Measurements from ENCODE around the gene FRYL.

Gene FRYL

DNA sequence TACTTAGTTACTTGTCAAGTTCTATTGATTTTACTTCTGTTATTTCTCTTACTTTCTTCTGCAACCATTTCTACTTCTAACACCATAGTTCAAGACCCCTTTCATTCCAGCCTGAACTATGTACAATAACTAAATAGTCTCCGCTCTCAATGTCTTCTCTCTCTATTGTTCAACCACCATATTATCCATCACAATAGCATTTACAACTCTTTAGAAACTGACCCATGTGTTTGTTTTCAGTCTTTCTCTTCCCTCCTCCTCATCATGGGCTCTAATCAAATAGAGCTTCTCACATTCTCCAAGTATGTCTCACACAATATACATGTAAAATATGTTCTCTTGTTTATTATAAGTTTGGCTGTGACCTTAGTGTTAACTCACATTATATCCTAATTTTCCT, 146.4 kb downstream of the FRYL start:
- in situ Hi-C loops (cut with MboI; ENCODE audit: low sequenced_read_pairs), result no loop called here

DNA sequence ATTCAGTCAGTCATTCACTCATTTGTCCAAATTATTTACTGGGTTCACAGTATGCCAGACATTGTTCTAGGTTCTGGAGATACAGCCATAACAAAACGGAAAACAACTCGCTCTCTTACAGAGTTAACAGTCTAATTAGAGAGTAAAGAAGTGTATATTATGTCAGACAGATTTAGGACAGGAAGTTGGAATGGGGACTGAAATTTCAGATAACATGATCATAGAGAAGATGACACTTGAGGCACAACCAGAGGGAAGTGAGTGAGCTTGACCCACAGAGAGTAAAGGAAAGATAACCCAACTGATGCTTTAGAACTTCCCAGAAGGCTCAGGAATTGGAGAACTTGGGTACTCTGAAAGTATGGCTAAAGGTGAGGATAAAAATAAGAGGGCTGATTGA, 150.6 kb downstream of the FRYL start:
- in situ Hi-C loops (cut with MboI; ENCODE audit: low sequenced_read_pairs), result no loop called here

DNA sequence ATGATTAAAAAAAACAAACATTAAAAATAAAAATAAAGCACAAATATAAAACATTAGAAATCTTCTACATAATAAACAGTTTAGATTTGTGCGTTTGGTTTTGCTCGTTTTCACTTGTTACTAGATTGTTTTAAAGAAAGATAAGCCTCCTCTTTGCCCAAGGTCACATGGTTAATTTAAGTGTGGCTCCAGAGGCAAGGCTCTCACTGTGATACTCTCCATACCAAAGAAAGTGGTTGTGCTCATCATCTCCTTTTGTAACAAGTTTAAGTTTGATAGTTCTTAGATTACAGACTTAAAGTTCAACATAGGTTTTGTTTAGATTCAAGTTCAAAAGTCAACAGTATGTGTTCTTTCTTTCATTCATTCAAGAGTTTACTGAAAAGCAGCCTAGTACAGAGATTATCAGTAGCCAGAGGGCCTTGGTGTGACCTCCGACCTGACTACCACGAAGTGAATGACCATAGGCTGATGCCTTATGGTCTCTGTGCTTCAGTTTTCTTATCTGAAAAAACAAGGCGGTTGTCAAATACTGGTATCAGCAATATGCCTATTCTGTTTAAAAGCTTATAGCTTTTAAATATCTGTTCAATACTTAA, 156.8 kb downstream of the FRYL start:
- in situ Hi-C loops (cut with MboI; ENCODE audit: low sequenced_read_pairs), result no loop called here

- in situ Hi-C loops (cut with MboI; ENCODE audit: low sequenced_read_pairs), result no loop called here
Observed at GRCh38 chr4:48620831-48621230, 159.2 kb downstream of the FRYL start.

- in situ Hi-C loops (cut with MboI; ENCODE audit: low sequenced_read_pairs), result no loop called here
Observed at GRCh38 chr4:48620093-48620492, 160.0 kb downstream of the FRYL start.

- in situ Hi-C loops (cut with MboI; ENCODE audit: low sequenced_read_pairs), result no loop called here
Observed at GRCh38 chr4:48604527-48604926, 175.6 kb downstream of the FRYL start.

GRCh38 chr4:48604041-48604440, 176.0 kb downstream of the FRYL start:
- in situ Hi-C loops (cut with MboI; ENCODE audit: low sequenced_read_pairs), result no loop called here

DNA sequence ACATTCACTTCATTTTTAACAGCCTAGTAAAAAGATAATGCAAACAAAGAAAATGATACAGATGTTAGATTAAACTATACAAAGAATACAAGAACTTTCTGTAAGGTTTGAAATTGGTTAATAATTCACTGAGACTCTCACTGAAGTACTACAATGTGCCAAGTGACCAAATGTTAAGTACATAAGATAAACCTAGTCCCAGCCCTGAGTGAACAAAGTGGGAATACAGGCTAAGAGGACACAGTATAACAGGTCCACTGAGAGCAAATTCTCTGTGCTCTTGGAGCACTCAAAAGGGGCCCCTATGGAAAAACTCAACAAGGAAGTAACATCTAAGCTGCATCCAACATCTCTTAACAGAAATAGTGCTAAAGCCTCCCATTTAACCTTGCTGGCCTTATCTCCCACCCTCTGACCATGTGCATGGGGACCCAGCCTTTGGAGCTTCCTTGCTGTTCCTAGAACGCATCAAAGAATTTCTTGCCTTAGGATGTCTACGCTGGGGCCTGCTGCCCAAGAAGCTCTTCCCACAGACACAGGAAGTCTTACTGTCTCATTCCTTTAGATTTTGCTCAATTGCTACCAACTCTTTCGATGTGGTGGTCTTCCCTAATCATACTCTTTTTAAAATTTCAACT, 176.6 kb downstream of the FRYL start:
- in situ Hi-C loops (cut with MboI; ENCODE audit: low sequenced_read_pairs), result no loop called here

DNA sequence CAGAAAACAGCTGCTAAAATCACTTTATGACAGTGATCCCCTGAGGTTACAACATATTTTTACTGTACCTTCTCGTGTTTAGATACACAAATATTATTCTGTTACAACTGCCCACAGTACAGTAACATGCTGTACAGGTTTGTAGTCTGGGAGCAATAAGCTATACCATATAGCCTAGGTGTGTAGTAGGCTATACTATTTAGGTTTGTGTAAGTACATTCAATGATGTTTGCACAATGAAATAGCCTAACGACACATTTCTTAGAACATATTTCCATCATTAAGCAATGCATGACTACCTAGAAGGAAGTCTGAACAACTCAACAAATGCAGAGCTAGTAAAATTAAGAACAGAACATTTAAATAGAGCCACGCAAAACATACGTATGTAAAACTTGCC, 177.3 kb downstream of the FRYL start:
- in situ Hi-C loops (cut with MboI; ENCODE audit: low sequenced_read_pairs), result no loop called here

DNA sequence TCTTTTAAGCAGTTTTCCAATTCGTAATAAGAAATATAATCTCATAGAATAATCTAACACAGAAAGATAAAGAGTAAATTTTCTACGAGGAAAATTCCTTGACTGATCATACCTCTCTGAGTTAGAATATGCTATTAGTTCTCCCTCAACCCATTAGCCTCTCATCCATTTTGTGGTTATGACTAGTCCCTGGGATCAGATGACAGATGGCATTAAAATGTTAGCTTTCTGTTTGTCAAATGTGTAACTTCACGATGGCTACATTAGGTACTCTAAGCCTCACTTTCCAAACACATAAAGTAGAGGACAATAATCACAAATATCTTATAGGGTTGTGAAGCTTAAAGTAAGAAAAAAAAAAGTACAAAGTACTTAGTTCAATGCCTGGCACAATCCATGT, 177.9 kb downstream of the FRYL start:
- in situ Hi-C loops (cut with MboI; ENCODE audit: low sequenced_read_pairs), result no loop called here

GRCh38 chr4:48596336-48596735, 183.7 kb downstream of the FRYL start:
- in situ Hi-C loops (cut with MboI; ENCODE audit: low sequenced_read_pairs), result no loop called here

DNA sequence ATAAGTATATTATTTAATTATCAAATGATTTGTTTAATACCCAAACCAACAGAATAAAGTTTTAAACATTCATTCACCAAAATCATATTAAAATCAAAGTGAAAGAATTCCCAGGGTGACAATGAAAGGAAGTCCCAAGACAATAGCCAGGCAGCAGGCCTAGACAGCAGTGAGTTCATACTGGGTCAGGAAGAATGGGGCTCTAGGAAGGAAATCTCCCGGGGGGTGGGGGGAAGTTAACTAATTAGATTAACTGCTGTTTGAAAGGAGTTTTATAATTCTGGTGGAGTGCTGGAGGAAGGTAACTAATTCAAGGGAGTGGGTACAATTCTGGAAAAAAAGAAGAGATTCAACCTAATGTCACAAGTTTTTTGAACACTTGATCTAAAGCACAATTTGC, 185.9 kb downstream of the FRYL start:
- in situ Hi-C loops (cut with MboI; ENCODE audit: low sequenced_read_pairs), result no loop called here

DNA sequence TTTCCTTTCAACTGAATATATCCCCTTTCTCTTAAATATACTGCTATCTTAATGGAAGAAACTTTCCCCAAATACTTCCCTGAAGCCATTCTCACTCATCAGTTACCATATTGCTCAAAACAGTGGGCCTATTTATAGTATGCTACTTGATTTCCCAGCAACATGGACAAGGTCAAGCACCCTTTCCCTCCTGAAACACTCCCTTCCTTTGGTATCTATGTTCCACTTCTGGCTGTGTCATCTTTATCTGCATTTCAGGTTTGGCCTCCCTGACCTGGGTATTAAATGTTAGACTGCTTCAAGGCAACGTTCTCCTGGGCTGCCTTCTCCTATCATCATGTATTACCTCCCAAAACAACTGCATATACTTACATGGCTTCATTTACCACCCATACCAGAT, 188.7 kb downstream of the FRYL start:
- in situ Hi-C loops (cut with MboI; ENCODE audit: low sequenced_read_pairs), result no loop called here

DNA sequence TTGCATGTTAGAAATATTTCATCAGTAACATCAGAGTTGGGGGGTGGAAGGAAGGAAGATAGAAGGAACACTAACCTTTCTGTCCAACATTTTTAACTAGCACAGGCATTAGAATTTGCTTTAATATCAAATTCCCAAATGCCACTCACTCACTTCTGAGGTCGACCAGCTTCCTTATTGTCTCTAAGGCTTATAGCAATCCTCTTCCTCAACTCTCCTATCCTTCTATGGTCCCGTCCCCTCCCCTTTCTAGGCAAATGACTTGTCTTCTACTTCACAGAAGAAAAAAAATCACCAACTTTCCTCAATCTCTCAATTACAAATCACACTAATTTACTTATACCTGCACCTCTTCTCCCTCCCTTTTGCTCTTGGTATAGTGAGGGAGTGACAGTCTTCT, 189.2 kb downstream of the FRYL start:
- in situ Hi-C loops (cut with MboI; ENCODE audit: low sequenced_read_pairs), result no loop called here

GRCh38 chr4:48589098-48589445, 191.0 kb downstream of the FRYL start:
- in situ Hi-C loops (cut with MboI; ENCODE audit: low sequenced_read_pairs), result no loop called here

DNA sequence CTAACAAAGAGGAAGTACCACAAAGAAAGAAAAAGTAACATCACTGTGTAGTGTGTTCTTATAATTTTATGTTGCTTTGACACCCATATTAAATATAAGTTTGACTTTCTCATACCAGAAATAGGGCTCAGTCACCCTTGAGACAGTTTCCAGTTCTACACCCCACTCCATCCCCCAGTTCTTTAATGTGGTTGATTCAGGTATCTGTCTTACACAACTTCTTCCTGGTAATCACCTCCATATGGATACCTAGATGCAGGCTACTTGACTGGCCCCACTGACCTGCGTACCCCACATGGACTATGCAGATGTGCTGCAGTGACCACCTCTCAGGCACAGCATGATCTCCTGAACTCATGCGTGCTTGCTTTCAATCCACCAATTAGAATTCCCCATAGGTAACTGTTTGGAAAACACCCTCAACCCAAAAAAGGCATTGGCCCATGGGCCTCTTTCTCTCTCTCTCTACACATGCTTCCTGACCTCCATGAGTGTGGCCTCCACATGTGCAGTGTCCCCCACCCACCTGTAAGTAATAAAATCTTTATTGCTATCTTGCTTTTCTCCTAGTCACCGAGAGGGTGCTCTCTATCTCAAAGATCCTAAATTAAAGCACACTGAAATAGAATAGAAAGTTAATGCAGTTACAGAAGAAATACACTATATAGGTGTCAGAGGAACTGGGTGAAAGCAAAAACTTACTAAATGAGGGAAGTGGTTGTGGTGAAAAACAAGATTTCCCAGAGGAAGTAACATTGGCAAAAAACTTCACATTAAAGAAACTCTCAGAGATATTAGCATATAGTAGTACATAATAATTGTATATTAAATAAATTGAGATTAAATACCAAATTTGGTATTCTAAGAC, 191.6 kb downstream of the FRYL start:
- in situ Hi-C loops (cut with MboI; ENCODE audit: low sequenced_read_pairs), result no loop called here

DNA sequence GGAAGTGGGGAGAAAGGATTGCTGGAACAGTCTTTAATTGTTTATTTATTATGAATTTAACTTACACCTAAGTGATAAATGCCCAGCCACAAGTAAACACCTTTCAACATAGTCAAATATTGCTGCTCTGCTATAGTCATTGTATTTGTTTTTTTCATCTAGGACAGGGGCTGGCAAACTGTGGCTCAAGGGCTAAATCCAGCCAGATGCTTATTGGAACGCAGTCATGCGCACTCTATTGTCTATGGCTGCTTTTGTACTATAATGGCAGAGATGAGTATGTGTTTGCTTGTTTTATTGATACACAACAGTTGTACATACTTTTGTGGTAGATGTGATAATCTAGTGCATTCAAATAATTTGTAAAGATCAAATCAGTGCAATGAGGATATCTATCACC, 194.7 kb downstream of the FRYL start:
- in situ Hi-C loops (cut with MboI; ENCODE audit: low sequenced_read_pairs), result no loop called here

- in situ Hi-C loops (cut with MboI; ENCODE audit: low sequenced_read_pairs), result no loop called here
Observed at GRCh38 chr4:48578132-48578968, 201.7 kb downstream of the FRYL start.

- in situ Hi-C loops (cut with MboI; ENCODE audit: low sequenced_read_pairs), result no loop called here
Observed at GRCh38 chr4:48575964-48576363, 204.1 kb downstream of the FRYL start.

DNA sequence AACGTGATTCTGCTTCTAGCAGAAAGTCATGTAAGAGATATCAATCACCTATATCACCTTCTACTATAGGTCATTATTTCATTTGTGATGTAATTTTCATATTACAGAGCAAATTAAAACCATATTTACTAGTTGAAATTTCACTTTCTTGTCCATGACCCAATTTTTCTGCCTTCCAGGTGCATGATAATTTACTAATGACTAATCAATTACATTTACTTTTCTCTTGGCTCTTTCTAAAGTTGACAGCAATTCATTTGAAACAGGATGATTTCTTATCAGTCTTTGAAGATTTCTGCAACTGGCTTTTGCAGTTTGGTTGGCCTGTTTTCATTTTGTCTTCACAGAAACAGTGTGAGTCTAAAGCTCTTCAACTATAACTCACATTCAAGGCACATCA, 208.6 kb downstream of the FRYL start:
- in situ Hi-C loops (cut with MboI; ENCODE audit: low sequenced_read_pairs), result loop anchor here (25.0 kb wide), 1 partner anchor 366 kb away; no protein-coding TSS in a partner anchor

- in situ Hi-C loops (cut with MboI; ENCODE audit: low sequenced_read_pairs), result loop anchor here (25.0 kb wide), 1 partner anchor 367 kb away; no protein-coding TSS in a partner anchor
Observed at GRCh38 chr4:48570646-48571220, 209.3 kb downstream of the FRYL start.

Data from HL-60/S4 treated with phorbol 12-myristate 13-acetate at 8.2 ng/mL for 4 days and 3 days (cell line).